Measurements from ENCODE around the gene S100A13. TPM values are rescaled to one million over a fixed set of nuclear protein-coding genes. Genes with fewer than 3 reads are reported as not detected.

Gene S100A13
- total RNA-seq, 1 experiment from 2014 or later, result 11.0 TPM

DNA sequence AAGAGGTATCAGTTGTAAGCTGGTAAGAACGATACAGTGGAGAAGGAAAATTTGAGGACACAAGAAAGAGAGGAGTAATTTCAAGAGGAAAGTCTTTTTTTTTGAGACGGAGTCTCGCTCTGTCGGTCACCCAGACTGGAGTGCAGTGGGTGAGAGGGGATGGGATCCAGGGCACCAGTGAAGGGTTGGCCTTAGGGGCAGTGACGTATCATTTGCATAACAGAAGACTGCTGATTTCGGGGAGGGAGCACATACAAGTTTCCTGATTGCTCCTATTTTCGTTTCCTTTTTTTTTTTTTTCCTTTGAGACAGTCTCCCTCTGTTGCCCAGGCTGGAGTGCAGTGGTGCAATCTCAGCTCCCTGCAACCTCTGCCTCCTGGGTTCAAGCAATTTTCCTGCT is 4.2 kb downstream of the S100A13 start:
- Histone ChIP-seq H3K27ac (ENCODE audit: low read depth, low read length, poor library complexity, severe bottlenecking) (no peak overlapping the region), H3K4me1 (ENCODE audit: insufficient read depth, low read length, poor library complexity, severe bottlenecking) (peaks cover 15% of the 10 kb centered on the region), H3K36me3 (ENCODE audit: insufficient read depth, low read length, poor library complexity, severe bottlenecking) (no peaks in the 10 kb centered on the region), H3K9me3 (ENCODE audit: low read depth, low read length, poor library complexity, severe bottlenecking) (no peaks in the 10 kb centered on the region), H3K27me3 (replicated peaks; ENCODE audit: insufficient read depth, low read depth, low read length, poor library complexity) (no peaks in the 10 kb centered on the region), H3K4me3 (ENCODE audit: low read depth, low read length, poor library complexity, severe bottlenecking) (no peak overlapping the region)
- POLR2A ChIA-PET (ENCODE audit: low non-redundant PET), result no interaction called here
- TF ChIP-seq EZH2 (IDR thresholded peaks at IDR 0.05; ENCODE audit: borderline replicate concordance, low read depth, low read length, poor library complexity, severe bottlenecking), result no peak
- TF ChIP-seq CTCF (conservative IDR thresholded peaks at IDR 0.05; ENCODE audit: low read depth, low read length), result no peak
- CTCF ChIA-PET, result interaction anchor here (0.7 kb wide), 1 partner anchor 69 kb away, joined by 5 read pairs; no protein-coding TSS in a partner anchor
- no peak for DNase-seq (ENCODE audit: low spot score)
- BruUV-seq (replicated peaks), result no TSS peak
- intact Hi-C loops (cut with micrococcal nuclease; ENCODE audit: unreplicated experiment), result no loop called here

GRCh38 chr1:153619171-153619570 is 8.1 kb downstream of the S100A13 start:
- CTCF ChIA-PET, result interaction anchor here (0.7 kb wide), 1 partner anchor 86 kb away, joined by 4 read pairs; no protein-coding TSS in a partner anchor
- intact Hi-C loops (cut with micrococcal nuclease; ENCODE audit: unreplicated experiment), result no loop called here

DNA sequence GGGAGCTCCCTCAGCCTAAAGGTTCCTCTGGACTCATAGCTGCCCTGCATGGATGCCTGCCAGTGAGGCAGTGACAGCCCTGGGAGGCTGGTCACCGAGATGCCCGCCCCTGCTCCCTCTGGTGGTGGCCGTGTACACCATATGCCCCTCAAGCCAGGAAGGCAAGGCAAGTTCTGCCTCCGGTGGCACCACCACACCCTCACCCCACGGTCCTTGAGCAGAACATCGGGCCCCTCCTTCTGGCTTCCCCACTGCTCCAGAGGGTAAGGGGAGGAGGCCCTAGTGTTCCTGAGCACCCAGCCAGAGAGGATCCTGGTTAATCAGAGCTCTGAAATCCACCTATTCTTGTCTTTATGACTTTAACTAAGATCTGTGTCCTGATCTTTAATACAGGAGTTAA is 9.6 kb downstream of the S100A13 start:
- peak; percentile 66 for DNase-seq (ENCODE audit: low spot score)
- BruUV-seq (replicated peaks), result no TSS peak
- intact Hi-C loops (cut with micrococcal nuclease; ENCODE audit: unreplicated experiment), result loop anchor here (2.0 kb wide), 1 partner anchor 107 kb away; no protein-coding TSS in a partner anchor
- ChIA-PET POLR2A (ENCODE audit: low non-redundant PET) (no interaction called here), CTCF (interaction anchor here (1.0 to 1.6 kb wide), 3 partner anchors 45 to 107 kb away, joined by 3 to 7 read pairs (median 3); no protein-coding TSS in a partner anchor)
- no peak for TF ChIP-seq EZH2 (IDR thresholded peaks at IDR 0.05; ENCODE audit: borderline replicate concordance, low read depth, low read length, poor library complexity, severe bottlenecking)
- peak; percentile 69 for TF ChIP-seq CTCF (conservative IDR thresholded peaks at IDR 0.05; ENCODE audit: low read depth, low read length)
- Histone ChIP-seq H3K27ac (ENCODE audit: low read depth, low read length, poor library complexity, severe bottlenecking) (no peak overlapping the region), H3K36me3 (ENCODE audit: insufficient read depth, low read length, poor library complexity, severe bottlenecking) (no peaks in the 10 kb centered on the region), H3K27me3 (replicated peaks; ENCODE audit: insufficient read depth, low read depth, low read length, poor library complexity) (no peaks in the 10 kb centered on the region), H3K4me1 (ENCODE audit: insufficient read depth, low read length, poor library complexity, severe bottlenecking) (no peaks in the 10 kb centered on the region), H3K4me3 (ENCODE audit: low read depth, low read length, poor library complexity, severe bottlenecking) (no peak overlapping the region), H3K9me3 (ENCODE audit: low read depth, low read length, poor library complexity, severe bottlenecking) (no peaks in the 10 kb centered on the region)

More at GRCh38 chr1:153619171-153619570, 8.1 kb downstream of the S100A13 start:
- TF ChIP-seq EZH2 (IDR thresholded peaks at IDR 0.05; ENCODE audit: borderline replicate concordance, low read depth, low read length, poor library complexity, severe bottlenecking), result no peak
- TF ChIP-seq CTCF (conservative IDR thresholded peaks at IDR 0.05; ENCODE audit: low read depth, low read length), result no peak
- no TSS peak for BruUV-seq (replicated peaks)
- Histone ChIP-seq H3K4me3 (ENCODE audit: low read depth, low read length, poor library complexity, severe bottlenecking) (no peak overlapping the region), H3K36me3 (ENCODE audit: insufficient read depth, low read length, poor library complexity, severe bottlenecking) (no peaks in the 10 kb centered on the region), H3K27ac (ENCODE audit: low read depth, low read length, poor library complexity, severe bottlenecking) (no peak overlapping the region), H3K9me3 (ENCODE audit: low read depth, low read length, poor library complexity, severe bottlenecking) (no peaks in the 10 kb centered on the region), H3K27me3 (replicated peaks; ENCODE audit: insufficient read depth, low read depth, low read length, poor library complexity) (no peaks in the 10 kb centered on the region), H3K4me1 (ENCODE audit: insufficient read depth, low read length, poor library complexity, severe bottlenecking) (no peaks in the 10 kb centered on the region)
- POLR2A ChIA-PET (ENCODE audit: low non-redundant PET), result interaction anchor here (0.7 to 1.3 kb wide), 2 partner anchors 14 to 15 kb away, joined by 3 to 7 read pairs; partner anchors contain the start of gene CHTOP
- no peak for DNase-seq (ENCODE audit: low spot score)

Data from A673 (cell line).